GM18526 (cell line): ENCODE measurements around the gene FLYWCH2.

ENCODE experiments used
- POLR2A ChIP-seq: IDR thresholded peaks from 3 replicates; pipeline ENCODE4 v1.6.1; 2011; ENCODE audit not compliant: insufficient read length; ENCODE audit errors: extremely low read depth

Gene FLYWCH2

GRCh38 chr16:2882650-2883457 lies at the start of gene FLYWCH2:
Gene FLYWCH2 (plus strand): TSS chr16:2883215. CDS start chr16:2896450, 13,235 bp downstream.
- TF ChIP-seq POLR2A = peak; percentile 85

GRCh38 chr16:2833776-2834175 lies 49.2 kb upstream of the FLYWCH2 start:
- no peak for TF ChIP-seq POLR2A

GRCh38 chr16:2834968-2835367 lies 48.0 kb upstream of the FLYWCH2 start:
- TF ChIP-seq POLR2A = no peak

GRCh38 chr16:2835638-2836493 lies 47.1 kb upstream of the FLYWCH2 start:
- TF ChIP-seq POLR2A = no peak

- TF ChIP-seq POLR2A = no peak
Measured at GRCh38 chr16:2836646-2837508, 46.1 kb upstream of the FLYWCH2 start.

- no peak for TF ChIP-seq POLR2A
Measured at GRCh38 chr16:2838928-2839327, 44.1 kb upstream of the FLYWCH2 start.

GRCh38 chr16:2839650-2840450 lies 43.2 kb upstream of the FLYWCH2 start:
- TF ChIP-seq POLR2A = no peak

- TF ChIP-seq POLR2A = no peak
Measured at GRCh38 chr16:2840914-2841313, 42.1 kb upstream of the FLYWCH2 start.

- TF ChIP-seq POLR2A = no peak
Measured at GRCh38 chr16:2841606-2842339, 41.2 kb upstream of the FLYWCH2 start.

- no peak for TF ChIP-seq POLR2A
Measured at GRCh38 chr16:2842340-2843000, 40.5 kb upstream of the FLYWCH2 start.

- no peak for TF ChIP-seq POLR2A
Measured at GRCh38 chr16:2843526-2843925, 39.5 kb upstream of the FLYWCH2 start.

- no peak for TF ChIP-seq POLR2A
Measured at GRCh38 chr16:2845116-2845515, 37.9 kb upstream of the FLYWCH2 start.
